Measurements from ENCODE around the gene SLC43A2. TPM values are rescaled to one million over a fixed set of nuclear protein-coding genes. Genes with fewer than 3 reads are reported as not detected.

The SLC43A2 gene
- total RNA-seq, 1 donor from 2014 or later = 39.9 TPM

DNA sequence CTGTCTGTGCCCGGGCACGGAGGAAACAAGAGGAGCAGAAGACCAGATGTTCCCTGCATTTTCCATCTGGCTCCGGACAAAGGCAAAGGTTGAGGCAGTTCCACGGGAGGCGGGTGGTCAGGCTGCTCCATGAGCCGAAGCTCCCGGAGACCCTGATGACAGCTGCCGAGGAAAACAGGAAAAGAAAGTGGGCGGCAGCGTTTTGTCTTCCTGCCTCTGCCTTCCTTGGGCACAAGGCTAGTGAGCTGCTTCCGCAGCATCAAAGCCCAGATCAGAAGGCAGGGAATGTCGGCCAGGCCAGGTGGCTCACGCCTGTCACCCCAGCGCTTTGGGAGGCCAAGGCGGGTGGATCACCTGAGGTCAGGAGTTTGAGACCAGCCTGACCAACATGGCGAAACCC lies 16.2 kb downstream of the SLC43A2 start:
- Histone ChIP-seq H3K4me3 (no peak overlapping the region), H3K36me3 (peaks cover 56% of the 10 kb centered on the region), H3K9me3 (no peaks in the 10 kb centered on the region), H3K27ac (peak overlapping the region; percentile 51), H3K4me1 (peaks cover 12% of the 10 kb centered on the region), H3K27me3 (no peaks in the 10 kb centered on the region)
- DNase-seq (no peak), ATAC-seq (no peak)
- TF ChIP-seq, protein P1, sequence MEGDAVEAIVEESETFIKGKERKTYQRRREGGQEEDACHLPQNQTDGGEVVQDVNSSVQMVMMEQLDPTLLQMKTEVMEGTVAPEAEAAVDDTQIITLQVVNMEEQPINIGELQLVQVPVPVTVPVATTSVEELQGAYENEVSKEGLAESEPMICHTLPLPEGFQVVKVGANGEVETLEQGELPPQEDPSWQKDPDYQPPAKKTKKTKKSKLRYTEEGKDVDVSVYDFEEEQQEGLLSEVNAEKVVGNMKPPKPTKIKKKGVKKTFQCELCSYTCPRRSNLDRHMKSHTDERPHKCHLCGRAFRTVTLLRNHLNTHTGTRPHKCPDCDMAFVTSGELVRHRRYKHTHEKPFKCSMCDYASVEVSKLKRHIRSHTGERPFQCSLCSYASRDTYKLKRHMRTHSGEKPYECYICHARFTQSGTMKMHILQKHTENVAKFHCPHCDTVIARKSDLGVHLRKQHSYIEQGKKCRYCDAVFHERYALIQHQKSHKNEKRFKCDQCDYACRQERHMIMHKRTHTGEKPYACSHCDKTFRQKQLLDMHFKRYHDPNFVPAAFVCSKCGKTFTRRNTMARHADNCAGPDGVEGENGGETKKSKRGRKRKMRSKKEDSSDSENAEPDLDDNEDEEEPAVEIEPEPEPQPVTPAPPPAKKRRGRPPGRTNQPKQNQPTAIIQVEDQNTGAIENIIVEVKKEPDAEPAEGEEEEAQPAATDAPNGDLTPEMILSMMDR (IDR thresholded peaks at IDR 0.05) = no peak
- intact Hi-C loops (cut with DNase I) = no loop called here

DNA sequence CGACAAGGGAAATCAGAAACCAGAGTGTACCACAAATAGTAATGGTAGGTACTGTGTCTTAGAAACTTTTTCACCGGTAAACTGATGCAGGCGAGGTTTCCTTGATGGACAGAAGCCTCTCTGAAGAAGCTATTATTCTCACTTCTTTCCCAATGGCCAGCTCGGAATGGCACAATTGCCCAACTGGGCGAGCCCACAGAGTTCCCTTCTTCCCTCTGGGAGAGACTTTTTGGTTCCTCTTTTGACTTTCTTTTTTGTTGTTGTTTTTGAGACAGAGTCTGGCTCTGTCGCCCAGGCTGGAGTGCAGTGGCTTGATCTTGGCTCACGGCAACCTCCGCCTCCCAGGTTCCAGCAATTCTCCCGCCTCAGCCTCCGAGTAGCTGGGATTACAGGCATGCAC lies 16.9 kb downstream of the SLC43A2 start:
- TF ChIP-seq, protein P1 (IDR thresholded peaks at IDR 0.05) = no peak
- DNase-seq = no peak
- peaks cover 13% of the 10 kb centered on the region for H3K4me1 ChIP-seq
- ATAC-seq = peak; percentile 39
- H3K27me3 ChIP-seq = no peaks in the 10 kb centered on the region
- intact Hi-C loops (cut with DNase I) = no loop called here
- no peak overlapping the region for H3K27ac ChIP-seq
- peaks cover 51% of the 10 kb centered on the region for H3K36me3 ChIP-seq
- no peaks in the 10 kb centered on the region for H3K9me3 ChIP-seq
- H3K4me3 ChIP-seq = no peak overlapping the region

DNA sequence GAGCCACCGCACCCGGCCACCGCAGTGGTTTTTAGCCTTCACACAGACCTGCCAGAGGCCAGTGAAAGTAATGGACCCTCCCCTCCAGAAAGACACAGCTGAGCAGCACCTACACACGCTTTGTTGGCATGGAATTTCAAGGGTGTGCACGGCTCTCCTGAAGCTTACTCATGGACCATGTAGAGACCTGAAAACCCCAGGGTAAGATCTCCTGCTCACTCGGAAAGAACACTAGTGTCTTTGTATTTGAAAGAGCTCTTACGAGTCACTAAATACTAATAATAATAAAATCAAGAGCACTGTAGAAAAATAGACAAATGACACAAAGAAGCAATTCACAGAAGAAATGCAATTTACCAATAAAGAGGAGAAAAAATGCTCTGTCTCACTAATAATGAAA lies 20.0 kb downstream of the SLC43A2 start:
- Histone ChIP-seq H3K9me3 (no peaks in the 10 kb centered on the region), H3K4me3 (no peak overlapping the region), H3K36me3 (peaks cover 29% of the 10 kb centered on the region), H3K4me1 (peaks cover 23% of the 10 kb centered on the region), H3K27ac (no peak overlapping the region), H3K27me3 (no peaks in the 10 kb centered on the region)
- DNase-seq (no peak), ATAC-seq (no peak)
- TF ChIP-seq, protein P1 (IDR thresholded peaks at IDR 0.05) = no peak
- intact Hi-C loops (cut with DNase I) = no loop called here

DNA sequence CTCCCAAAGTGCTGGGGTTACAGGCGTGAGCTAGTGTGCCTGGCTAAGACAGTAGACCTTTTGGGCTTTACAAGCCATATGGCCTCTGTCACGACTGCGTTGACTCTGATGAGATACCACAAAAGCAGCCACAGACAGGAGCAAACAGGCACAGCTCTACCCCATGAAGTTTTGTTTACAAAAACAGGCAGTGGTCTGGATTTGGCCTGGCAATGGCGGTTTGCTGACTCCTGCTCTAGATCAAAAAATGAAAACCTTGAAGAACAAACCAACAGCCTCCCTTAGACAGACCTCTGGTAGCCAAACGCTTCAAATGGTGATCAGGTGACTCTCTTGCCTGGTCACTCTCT lies 20.7 kb downstream of the SLC43A2 start:
- TF ChIP-seq, protein P1 (IDR thresholded peaks at IDR 0.05) = no peak
- Histone ChIP-seq H3K4me3 (no peak overlapping the region), H3K4me1 (peaks cover 20% of the 10 kb centered on the region), H3K27me3 (no peaks in the 10 kb centered on the region), H3K9me3 (no peaks in the 10 kb centered on the region), H3K36me3 (peaks cover 23% of the 10 kb centered on the region), H3K27ac (peak overlapping the region; percentile 55)
- intact Hi-C loops (cut with DNase I) = no loop called here
- ATAC-seq (no peak), DNase-seq (no peak)

DNA sequence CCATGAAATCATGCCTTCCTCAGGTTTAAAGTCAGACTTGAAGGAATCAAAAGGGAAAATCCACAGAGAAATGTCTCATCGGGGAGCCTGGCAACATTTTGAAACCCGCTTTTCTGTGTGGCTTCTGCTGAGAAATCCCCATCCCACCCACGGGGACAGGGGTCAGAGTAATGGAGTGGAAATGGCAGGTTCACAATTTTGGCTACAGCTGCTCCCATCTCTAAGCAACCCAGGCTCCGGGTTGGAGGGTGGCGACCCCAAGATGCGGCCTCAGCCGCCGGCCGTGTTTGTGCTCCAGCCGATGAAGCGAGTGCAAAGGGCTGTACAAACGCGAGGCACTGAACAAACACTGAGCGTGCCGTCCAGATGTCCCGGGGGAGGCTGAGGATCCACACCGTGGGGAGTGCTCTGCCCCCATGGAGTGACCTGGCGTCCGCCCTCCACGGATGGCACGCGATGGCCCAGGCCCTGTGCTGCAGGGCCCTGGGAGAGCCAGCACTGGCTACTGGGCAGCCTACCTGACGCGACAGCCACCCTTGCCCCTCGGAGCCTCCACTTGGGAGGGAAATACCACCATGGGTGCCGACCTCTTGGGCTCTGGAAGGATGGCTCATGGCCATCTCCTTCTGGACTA lies 22.2 kb downstream of the SLC43A2 start:
- Histone ChIP-seq H3K36me3 (peaks cover 12% of the 10 kb centered on the region), H3K27me3 (no peaks in the 10 kb centered on the region), H3K27ac (peak overlapping the region; percentile 55), H3K9me3 (no peaks in the 10 kb centered on the region), H3K4me1 (peaks cover 11% of the 10 kb centered on the region), H3K4me3 (no peak overlapping the region)
- no peak for DNase-seq
- TF ChIP-seq, protein P1 (IDR thresholded peaks at IDR 0.05) = no peak
- ATAC-seq = no peak
- intact Hi-C loops (cut with DNase I) = no loop called here
